CD4-positive, alpha-beta T cell treated with Interleukin-4 for 4 hours (primary cell): ENCODE data around the gene PEAR1.

Experiments
- DNase-seq: peaks from one replicate; pipeline ENCODE4 v3.0.0-alpha.2; 2020

Gene PEAR1

GRCh38 chr1:156860628-156861423 lies 32.7 kb upstream of the PEAR1 start, which contains the start of gene NTRK1:
Gene NTRK1, plus strand, starts transcription at chr1:156860865. Its CDS starts 70 bp downstream, at chr1:156860935.
- DNase-seq, result peak; percentile 37

GRCh38 chr1:156862584-156862983 lies 30.9 kb upstream of the PEAR1 start:
- DNase-seq, result no peak

- no peak for DNase-seq
Observed at GRCh38 chr1:156862997-156863599, 30.4 kb upstream of the PEAR1 start.

- DNase-seq, result no peak
Observed at GRCh38 chr1:156863631-156864030, 29.9 kb upstream of the PEAR1 start.

- DNase-seq, result no peak
Observed at GRCh38 chr1:156864796-156865195, 28.7 kb upstream of the PEAR1 start.

- DNase-seq, result no peak
Observed at GRCh38 chr1:156865258-156865657, 28.3 kb upstream of the PEAR1 start.

- DNase-seq, result no peak
Observed at GRCh38 chr1:156865865-156866248, 27.7 kb upstream of the PEAR1 start.

GRCh38 chr1:156866249-156866909 lies 27.1 kb upstream of the PEAR1 start:
- no peak for DNase-seq

GRCh38 chr1:156868341-156868740 lies 25.2 kb upstream of the PEAR1 start:
- DNase-seq, result no peak

GRCh38 chr1:156869455-156869854 lies 24.1 kb upstream of the PEAR1 start:
- DNase-seq, result no peak

- no peak for DNase-seq
Observed at GRCh38 chr1:156873659-156874058, 19.9 kb upstream of the PEAR1 start.

- no peak for DNase-seq
Observed at GRCh38 chr1:156874142-156874541, 19.4 kb upstream of the PEAR1 start.

GRCh38 chr1:156874572-156875340 lies 18.8 kb upstream of the PEAR1 start:
- no peak for DNase-seq

- no peak for DNase-seq
Observed at GRCh38 chr1:156875341-156875615, 18.2 kb upstream of the PEAR1 start.

GRCh38 chr1:156876281-156876680 lies 17.2 kb upstream of the PEAR1 start:
- no peak for DNase-seq

- DNase-seq, result no peak
Observed at GRCh38 chr1:156877433-156878170, 15.9 kb upstream of the PEAR1 start.

- DNase-seq, result no peak
Observed at GRCh38 chr1:156879876-156880275, 13.6 kb upstream of the PEAR1 start.

GRCh38 chr1:156880473-156880872 lies 13.0 kb upstream of the PEAR1 start:
- no peak for DNase-seq

- DNase-seq, result no peak
Observed at GRCh38 chr1:156881101-156881500, 12.4 kb upstream of the PEAR1 start.

GRCh38 chr1:156881663-156882062 lies 11.9 kb upstream of the PEAR1 start:
- DNase-seq, result no peak

- no peak for DNase-seq
Observed at GRCh38 chr1:156882543-156882942, 11.0 kb upstream of the PEAR1 start.

GRCh38 chr1:156883919-156884318 lies 9.6 kb upstream of the PEAR1 start:
- no peak for DNase-seq
